Thyroid gland (tissue), 4 donors: ENCODE measurements around the gene CASP3.

Source experiments
- CTCF ChIP-seq, 6 experiments: fragments of 200-600 bp in 3 of 6; fragments of 450-650 bp in 3 of 6; sonication (generic) in 3 of 6; IDR thresholded peaks; one replicate each; pipeline ENCODE4 v1.5.1; 2016 to 2019; ENCODE audit warnings: antibody characterized with exemption in 6 of 6, mild to moderate bottlenecking in 2 of 6, inconsistent platforms in 1 of 6, moderate library complexity in 1 of 6
- POLR2A ChIP-seq, 2 donors: fragments of 450-650 bp; IDR thresholded peaks; one replicate each; pipeline ENCODE4 v1.6.1; 2017; ENCODE audit warnings: antibody characterized with exemption in 2 of 2, mild to moderate bottlenecking in 2 of 2, moderate library complexity in 1 of 2

- TF ChIP-seq CTCF (IDR thresholded peaks at IDR 0.05) (no peak), POLR2A (IDR thresholded peaks at IDR 0.05) (no peak)
These were observed 35.4 kb upstream of the CASP3 start for GRCh38 chr4:184684491-184685189.
